Stimulated activated CD4-positive, alpha-beta T cell treated with anti-CD3 and anti-CD28 coated beads, Interleukin-4, amount 100 ng/mL, for 24 hours (primary cell): ENCODE measurements around the gene FCN2.

ENCODE experiments used
- DNase-seq: peaks from one replicate; pipeline ENCODE4 v3.0.0-alpha.2; 2020

FCN2 gene

DNA sequence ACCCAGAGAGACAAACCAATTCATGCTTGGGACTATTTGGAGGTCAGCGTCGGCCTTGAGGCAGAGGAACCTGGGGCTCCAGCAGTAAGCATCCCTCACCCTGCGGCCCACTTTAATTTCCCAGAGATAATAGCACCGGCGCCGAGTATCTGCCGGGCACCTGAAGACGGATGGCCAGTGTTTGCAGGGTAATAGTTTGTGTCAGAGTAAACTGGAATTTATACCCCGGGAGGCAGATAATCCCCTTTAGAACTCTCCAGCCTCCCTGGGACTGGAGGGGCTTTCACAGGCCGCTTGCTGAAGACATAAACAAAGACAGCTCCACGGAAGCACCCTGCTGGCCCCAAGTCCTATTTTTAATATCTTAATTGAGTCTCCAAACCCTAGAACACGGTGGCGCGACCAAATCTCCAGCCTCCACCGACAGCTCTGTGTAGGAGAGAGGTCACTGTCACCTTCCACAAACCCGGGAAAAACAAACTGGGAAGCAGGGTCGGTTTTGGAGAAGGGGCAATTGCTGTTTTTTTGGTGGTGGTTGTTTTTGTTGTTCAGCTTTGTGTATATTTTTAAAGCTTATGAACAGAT is 54.5 kb downstream of the FCN2 start:
- DNase-seq = no peak

DNA sequence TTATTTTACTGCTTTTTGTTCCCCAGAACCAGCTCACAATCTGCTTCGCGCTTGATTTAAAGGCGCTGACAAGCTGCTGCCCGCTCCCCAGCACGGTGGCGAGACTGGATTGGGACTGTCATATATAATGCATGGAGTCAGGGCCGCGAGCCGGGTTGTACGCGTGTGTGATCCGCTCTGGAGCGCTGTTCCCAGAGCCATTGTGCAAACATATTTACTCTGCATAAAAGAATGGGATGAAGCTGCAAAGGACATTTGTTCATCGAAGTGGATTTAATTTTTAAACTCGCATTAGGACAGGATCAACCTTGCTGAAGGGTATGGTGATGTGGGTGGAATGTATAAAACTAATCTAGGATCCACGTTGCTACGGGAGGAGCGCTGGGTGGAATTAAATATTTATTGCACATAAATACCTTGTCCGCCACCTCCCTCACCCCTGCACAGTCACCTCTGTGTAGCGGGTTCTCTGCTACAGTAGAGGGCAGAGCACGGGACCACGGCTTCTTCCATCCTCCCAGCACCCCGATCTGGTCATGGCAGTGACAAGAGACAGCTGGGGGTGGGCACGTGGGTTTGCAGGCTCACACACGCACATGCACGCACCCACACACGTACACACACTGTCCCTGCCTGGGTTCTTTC is 55.2 kb downstream of the FCN2 start:
- no peak for DNase-seq

DNA sequence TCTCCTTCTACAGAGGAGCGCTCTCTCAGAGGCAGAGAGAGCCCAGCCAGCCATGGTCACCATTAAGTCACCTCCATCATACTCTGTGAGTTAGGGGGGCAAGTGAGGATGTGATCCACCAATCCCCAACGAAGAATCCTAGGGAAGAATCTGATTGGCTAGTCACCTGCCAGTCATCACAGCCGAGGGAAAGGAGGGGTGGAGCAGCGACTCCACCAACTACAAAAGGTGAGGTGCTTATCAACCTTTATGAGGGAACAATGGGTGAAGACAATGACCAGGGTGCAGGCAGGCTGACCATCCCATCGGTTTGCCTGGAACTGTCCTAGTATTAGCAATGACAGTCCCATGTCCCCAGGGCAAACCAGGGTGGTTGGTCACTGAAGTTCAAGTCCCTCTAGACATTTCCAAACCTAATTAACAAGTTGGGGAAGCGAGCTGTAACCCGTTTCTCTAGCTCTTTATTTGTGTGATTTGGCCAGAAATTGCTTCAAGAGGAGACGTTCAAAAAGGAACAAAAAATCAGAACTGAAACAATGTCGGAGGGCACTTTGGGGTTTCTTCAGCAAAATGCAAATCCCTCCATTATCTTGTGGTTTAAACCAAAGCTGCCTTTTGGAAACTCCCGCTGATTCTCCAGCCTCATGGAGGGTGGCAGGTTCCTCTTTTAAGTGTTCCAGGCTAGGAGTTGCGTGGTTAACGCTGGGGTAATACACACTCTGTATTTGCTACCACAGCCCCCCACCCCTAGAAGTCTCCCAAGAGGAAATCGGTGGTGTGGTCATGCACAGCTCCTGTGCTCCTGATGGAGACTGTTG is 55.9 kb downstream of the FCN2 start:
- no peak for DNase-seq
